Stimulated activated naive CD8-positive, alpha-beta T cell treated with anti-CD3 and anti-CD28 coated beads, Interleukin-15, Interleukin-2, amounts not matched to agents 100 ng/mL and 50 ng/mL, for 24 hours (primary cell): Measurements from ENCODE around the gene SERTAD1.
"Not testable (repeated sequence)": the region's sequence is repeated elsewhere in the genome, so short reads cannot be mapped to it uniquely, and the experiment has no call there.

Source experiments
- H3K27ac Mint-ChIP-seq: one replicate; pipeline ENCODE4 v1.8.0; 2021; ENCODE audit warnings: mild to moderate bottlenecking, mixed read lengths
- H3K27me3 Mint-ChIP-seq: one replicate; pipeline ENCODE4 v1.8.0; 2021; ENCODE audit warnings: mixed read lengths
- H3K36me3 Mint-ChIP-seq: one replicate; pipeline ENCODE4 v1.8.0; 2021; ENCODE audit warnings: low read depth, mixed read lengths
- H3K4me1 Mint-ChIP-seq: one replicate; pipeline ENCODE4 v1.8.0; 2021; ENCODE audit warnings: low read depth, mixed read lengths
- H3K4me3 Mint-ChIP-seq: one replicate; pipeline ENCODE4 v1.8.0; 2021; ENCODE audit warnings: mild to moderate bottlenecking, mixed read lengths
- H3K9me3 Mint-ChIP-seq: one replicate; pipeline ENCODE4 v1.8.0; 2021; ENCODE audit warnings: mixed read lengths

The SERTAD1 gene

GRCh38 chr19:40410030-40410389, 15.8 kb downstream of the SERTAD1 start:
- no peaks in the 10 kb centered on the region for H3K36me3 Mint-ChIP-seq
- no peak overlapping the region for H3K27ac Mint-ChIP-seq
- no peaks in the 10 kb centered on the region for H3K27me3 Mint-ChIP-seq
- no peak overlapping the region for H3K4me3 Mint-ChIP-seq
- H3K9me3 Mint-ChIP-seq, result no peaks in the 10 kb centered on the region
- peaks cover 5% of the 10 kb centered on the region for H3K4me1 Mint-ChIP-seq

DNA sequence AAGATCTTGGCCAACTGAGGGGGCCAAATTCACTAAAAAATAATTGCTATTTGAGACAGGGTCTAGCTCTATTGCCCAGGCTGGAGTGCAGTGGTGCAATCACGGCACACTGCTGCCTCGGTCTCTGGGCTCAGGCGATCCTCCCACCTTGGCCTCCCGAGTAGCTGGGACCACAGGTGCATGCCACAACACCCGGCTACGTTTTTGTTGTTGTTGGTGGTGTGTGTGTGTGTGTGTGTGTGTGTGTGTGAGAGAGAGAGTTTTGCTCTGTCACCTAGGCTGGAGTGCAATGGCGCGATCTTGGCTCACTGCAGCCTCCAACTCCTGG, 17.2 kb downstream of the SERTAD1 start:
- not testable (repeated sequence) for H3K4me3 Mint-ChIP-seq, H3K27ac Mint-ChIP-seq

DNA sequence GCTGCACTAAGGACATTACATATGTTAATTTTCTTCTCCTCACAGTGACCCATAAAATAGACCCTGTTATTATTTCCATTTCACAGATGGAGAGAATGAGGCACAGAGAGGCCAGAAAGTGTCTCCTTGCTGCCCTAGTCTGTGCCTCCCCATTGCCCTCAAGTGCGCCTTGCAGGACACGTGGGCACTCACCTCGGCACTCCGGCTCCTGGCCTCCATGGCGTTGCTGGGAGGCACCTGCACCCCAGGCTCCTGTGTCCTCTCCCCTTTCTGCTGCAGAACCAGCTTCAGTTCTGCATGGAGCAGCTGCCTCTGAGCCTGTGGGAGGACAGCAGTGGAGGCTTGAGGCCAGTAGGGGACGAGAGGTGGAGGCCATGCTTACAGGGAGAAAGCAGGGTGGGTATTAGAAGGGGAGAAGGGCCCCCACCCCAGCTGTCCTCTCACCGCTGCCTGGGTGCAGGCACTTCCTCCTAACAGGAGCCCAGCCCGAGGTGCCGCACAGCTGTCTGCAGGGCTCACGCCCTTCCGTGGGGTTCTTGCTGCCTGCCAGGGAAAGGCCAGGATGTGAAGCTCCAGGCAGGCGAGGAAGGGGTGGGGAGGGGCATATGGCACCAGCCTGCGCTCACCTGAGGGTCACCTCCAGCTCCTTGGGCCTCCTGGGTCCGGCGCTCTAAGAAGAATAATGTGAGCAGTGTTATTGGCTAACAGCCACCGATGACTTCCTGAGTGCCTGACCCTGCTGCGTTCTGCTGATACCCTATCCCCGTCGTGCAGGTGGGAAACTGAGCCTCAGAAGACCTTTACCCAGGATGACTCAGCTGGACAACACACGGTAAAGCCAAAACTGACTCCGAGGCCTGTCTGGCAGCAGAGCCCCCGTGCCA, 17.8 kb downstream of the SERTAD1 start:
- Mint-ChIP-seq H3K27me3 (no peaks in the 10 kb centered on the region), H3K36me3 (no peaks in the 10 kb centered on the region), H3K4me1 (peaks cover 9% of the 10 kb centered on the region), H3K27ac (no peak overlapping the region), H3K9me3 (no peaks in the 10 kb centered on the region), H3K4me3 (no peak overlapping the region)

More for the DNA sequence above, 17.2 kb downstream of the SERTAD1 start:
- not testable (repeated sequence) for H3K4me1 Mint-ChIP-seq, H3K36me3 Mint-ChIP-seq, H3K9me3 Mint-ChIP-seq, H3K27me3 Mint-ChIP-seq

- H3K9me3 Mint-ChIP-seq, result no peaks in the 10 kb centered on the region
- peak overlapping the region; percentile 83 for H3K4me3 Mint-ChIP-seq
- H3K36me3 Mint-ChIP-seq, result no peaks in the 10 kb centered on the region
- peaks cover 4% of the 10 kb centered on the region for H3K27me3 Mint-ChIP-seq
- no peak overlapping the region for H3K27ac Mint-ChIP-seq
- peaks cover 17% of the 10 kb centered on the region for H3K4me1 Mint-ChIP-seq
These were observed 22.4 kb downstream of the SERTAD1 start for GRCh38 chr19:40403262-40403984.

DNA sequence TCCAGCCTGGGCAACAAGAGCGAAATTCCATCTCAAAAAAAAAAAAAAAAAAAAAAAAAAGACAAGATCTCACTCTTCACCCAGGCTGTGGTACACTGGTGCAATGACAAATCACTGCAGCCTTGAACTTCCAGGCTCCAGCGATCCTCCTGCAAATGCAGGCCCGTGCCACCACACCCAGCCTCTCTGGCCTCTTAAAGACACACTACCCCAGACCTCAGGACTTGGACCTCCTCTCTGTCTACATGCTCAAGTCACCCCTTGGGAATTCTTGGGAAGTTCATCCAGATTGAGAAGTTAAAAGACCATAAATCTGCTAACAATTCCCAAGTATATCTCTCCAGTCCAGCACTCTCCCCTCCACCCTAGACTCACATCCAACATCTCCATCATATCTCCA, 25.2 kb downstream of the SERTAD1 start:
- H3K4me1 Mint-ChIP-seq, result peaks cover 20% of the 10 kb centered on the region
- H3K4me3 Mint-ChIP-seq, result no peak overlapping the region
- H3K9me3 Mint-ChIP-seq, result no peaks in the 10 kb centered on the region
- no peaks in the 10 kb centered on the region for H3K36me3 Mint-ChIP-seq
- H3K27me3 Mint-ChIP-seq, result peaks cover 4% of the 10 kb centered on the region
- no peak overlapping the region for H3K27ac Mint-ChIP-seq

DNA sequence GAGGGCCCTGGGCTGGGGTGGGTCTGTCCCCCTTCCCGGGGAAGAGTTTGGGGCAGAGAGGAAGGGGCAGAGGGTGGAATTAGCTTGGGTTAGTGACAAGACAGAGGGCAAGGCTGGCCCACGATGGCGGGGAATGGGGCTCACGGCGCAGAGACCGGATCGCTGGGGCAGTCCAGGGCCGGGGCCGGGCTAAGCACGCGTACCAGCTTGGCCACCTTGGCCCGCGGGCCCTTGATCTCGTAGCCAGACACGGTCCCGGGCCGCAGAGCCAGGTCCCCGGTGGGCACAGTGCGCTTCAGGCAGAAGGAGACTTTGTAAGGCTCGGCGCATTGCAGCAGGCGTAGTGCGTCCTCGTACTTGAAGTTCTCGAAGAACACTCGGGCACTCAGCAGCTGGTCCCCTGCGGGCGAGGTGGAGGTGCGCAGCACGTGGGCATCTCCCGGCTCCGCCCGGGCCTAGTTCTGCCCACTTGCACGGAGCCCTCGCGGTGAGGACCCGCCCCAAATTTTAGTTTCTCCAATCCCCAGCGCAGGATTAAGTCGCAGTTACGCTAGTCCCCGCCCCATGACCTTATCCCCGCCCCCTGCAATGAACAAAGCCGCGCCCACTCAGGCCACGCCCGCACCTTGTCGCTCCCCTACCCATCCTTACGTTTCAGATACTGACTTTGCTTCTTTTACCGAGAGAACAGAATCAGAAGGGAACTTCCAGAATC, 27.2 kb downstream of the SERTAD1 start:
- Mint-ChIP-seq H3K4me1 (peaks cover 18% of the 10 kb centered on the region), H3K9me3 (no peaks in the 10 kb centered on the region), H3K27me3 (peaks cover 4% of the 10 kb centered on the region), H3K4me3 (no peak overlapping the region), H3K36me3 (no peaks in the 10 kb centered on the region), H3K27ac (no peak overlapping the region)

- H3K4me1 Mint-ChIP-seq, result peaks cover 11% of the 10 kb centered on the region
- H3K27ac Mint-ChIP-seq, result no peak overlapping the region
- H3K27me3 Mint-ChIP-seq, result peaks cover 4% of the 10 kb centered on the region
- no peaks in the 10 kb centered on the region for H3K9me3 Mint-ChIP-seq
- H3K4me3 Mint-ChIP-seq, result no peak overlapping the region
- no peaks in the 10 kb centered on the region for H3K36me3 Mint-ChIP-seq
These were observed 28.3 kb downstream of the SERTAD1 start for GRCh38 chr19:40397568-40397906.

- Mint-ChIP-seq H3K4me3 (no peak overlapping the region), H3K27me3 (peaks cover 4% of the 10 kb centered on the region), H3K4me1 (peaks cover 11% of the 10 kb centered on the region), H3K9me3 (no peaks in the 10 kb centered on the region), H3K27ac (no peak overlapping the region), H3K36me3 (no peaks in the 10 kb centered on the region)
These were observed 28.8 kb downstream of the SERTAD1 start for GRCh38 chr19:40396886-40397567.

- H3K36me3 Mint-ChIP-seq, result no peaks in the 10 kb centered on the region
- no peak overlapping the region for H3K27ac Mint-ChIP-seq
- H3K9me3 Mint-ChIP-seq, result no peaks in the 10 kb centered on the region
- no peak overlapping the region for H3K4me3 Mint-ChIP-seq
- H3K27me3 Mint-ChIP-seq, result peaks cover 4% of the 10 kb centered on the region
- H3K4me1 Mint-ChIP-seq, result peaks cover 11% of the 10 kb centered on the region
These were observed 29.8 kb downstream of the SERTAD1 start for GRCh38 chr19:40395956-40396355.

- no peak overlapping the region for H3K27ac Mint-ChIP-seq
These were observed 31.0 kb downstream of the SERTAD1 start for GRCh38 chr19:40394816-40395210.

DNA sequence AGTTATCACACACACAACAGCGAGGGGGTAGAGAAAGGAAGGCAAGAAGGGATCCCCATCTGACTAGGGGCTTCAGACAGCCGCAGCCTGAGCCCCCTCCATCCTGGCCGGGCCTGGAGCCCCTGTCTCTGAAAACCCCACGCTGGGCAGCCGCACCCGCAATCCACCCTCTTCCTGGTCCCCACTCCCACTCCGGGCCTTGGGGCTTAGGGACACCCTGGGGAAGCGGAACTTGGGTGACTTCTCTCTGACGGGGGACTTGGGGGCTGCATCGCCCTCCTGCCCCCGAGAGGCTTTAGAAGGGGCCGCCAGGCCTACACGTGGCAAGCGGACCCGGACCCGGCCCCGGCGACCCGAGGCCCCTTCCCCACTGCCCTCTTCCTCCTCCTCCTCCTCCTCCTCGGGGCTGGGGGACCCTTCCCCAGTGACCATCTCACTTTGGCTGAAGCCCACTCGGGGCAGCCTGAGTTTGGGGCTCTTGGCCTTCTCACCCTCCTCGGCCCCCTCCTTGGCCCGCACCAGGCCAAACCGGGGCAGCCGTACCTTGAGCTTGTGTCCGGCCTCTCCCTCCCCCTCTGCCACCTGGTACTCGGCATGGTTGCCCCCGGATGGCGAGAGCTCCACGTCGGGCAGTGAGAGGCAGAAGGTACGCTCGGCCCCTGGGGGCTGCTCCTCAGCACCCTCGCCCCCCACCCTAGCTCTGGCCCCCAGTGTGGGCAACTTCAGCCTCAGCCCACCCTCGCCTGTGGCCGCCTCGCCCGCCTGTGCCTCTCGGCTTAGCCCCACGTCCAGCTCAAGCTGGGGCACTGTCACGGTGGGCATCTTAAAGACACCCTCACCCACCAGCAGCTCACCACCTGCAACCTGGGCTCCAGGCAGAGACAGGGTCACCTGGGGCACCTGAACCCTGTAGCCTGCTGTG, 31.6 kb downstream of the SERTAD1 start:
- peaks cover 10% of the 10 kb centered on the region for H3K4me1 Mint-ChIP-seq
- no peaks in the 10 kb centered on the region for H3K36me3 Mint-ChIP-seq
- peaks cover 1% of the 10 kb centered on the region for H3K27me3 Mint-ChIP-seq
- H3K4me3 Mint-ChIP-seq, result no peak overlapping the region
- H3K27ac Mint-ChIP-seq, result no peak overlapping the region
- H3K9me3 Mint-ChIP-seq, result no peaks in the 10 kb centered on the region

More at GRCh38 chr19:40394816-40395210, 31.0 kb downstream of the SERTAD1 start:
- peaks cover 11% of the 10 kb centered on the region for H3K4me1 Mint-ChIP-seq
- no peak overlapping the region for H3K4me3 Mint-ChIP-seq
- no peaks in the 10 kb centered on the region for H3K9me3 Mint-ChIP-seq
- H3K36me3 Mint-ChIP-seq, result no peaks in the 10 kb centered on the region
- H3K27me3 Mint-ChIP-seq, result peaks cover 4% of the 10 kb centered on the region

- Mint-ChIP-seq H3K36me3 (no peaks in the 10 kb centered on the region), H3K4me1 (no peaks in the 10 kb centered on the region), H3K4me3 (no peak overlapping the region), H3K27ac (no peak overlapping the region), H3K27me3 (no peaks in the 10 kb centered on the region), H3K9me3 (no peaks in the 10 kb centered on the region)
These were observed 32.8 kb downstream of the SERTAD1 start for GRCh38 chr19:40392894-40393517.

DNA sequence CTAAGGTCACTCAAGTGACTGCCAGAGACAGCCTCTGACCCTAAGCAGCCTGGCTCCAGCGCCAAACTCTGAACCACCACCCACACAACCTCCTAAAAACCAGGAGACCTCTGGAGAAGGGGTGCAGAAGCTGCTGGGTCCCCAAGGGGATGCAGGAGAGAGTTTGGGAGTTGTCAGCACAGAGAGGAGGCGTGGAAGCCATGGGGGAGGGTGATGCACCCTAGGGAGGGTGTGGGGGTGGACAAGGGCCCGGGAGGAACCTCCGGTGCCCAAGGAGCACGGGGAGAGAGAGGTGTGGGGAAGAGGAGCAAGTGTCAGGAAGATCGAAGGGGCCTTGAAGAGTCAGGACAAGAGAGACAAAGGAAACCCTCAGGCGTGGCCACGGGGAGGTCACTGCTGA, 33.7 kb downstream of the SERTAD1 start:
- Mint-ChIP-seq H3K27me3 (no peaks in the 10 kb centered on the region), H3K27ac (no peak overlapping the region), H3K4me1 (no peaks in the 10 kb centered on the region), H3K36me3 (no peaks in the 10 kb centered on the region), H3K4me3 (no peak overlapping the region), H3K9me3 (no peaks in the 10 kb centered on the region)
